ENCODE measurements around the gene CDH18.
"Not testable (repeated sequence)": the region's sequence is repeated elsewhere in the genome, so short reads cannot be mapped to it uniquely, and the experiment has no call there.

The CDH18 gene

DNA sequence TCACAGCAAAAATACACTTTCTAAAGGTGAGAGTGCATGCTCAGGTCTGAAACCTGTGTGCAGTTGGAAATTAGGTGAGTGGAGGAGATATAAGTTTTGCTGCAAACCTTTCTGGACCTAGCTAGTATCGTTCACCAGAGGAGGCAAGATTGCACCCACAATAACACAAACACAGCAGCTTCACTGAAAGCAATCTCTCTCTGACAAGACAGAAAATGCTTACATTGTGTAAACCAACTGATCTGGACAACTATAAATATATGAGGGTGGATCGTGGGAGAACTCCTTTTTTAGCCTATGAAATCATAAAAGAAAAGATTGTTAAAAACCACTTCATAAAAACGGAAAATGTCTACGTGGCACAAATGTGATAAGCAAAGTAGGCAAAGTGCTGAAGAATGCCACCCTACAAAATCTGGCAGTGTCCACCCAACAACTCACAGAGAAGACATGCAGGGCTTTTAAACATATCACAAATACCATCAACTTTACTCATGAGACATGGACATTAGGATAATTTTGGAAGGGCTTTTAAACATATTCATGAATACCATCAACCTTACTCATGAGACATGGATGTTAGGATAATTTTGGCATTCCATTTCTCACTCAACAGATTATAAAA is 134.3 kb downstream of the CDH18 start:
- no peak for DNase-seq

DNA sequence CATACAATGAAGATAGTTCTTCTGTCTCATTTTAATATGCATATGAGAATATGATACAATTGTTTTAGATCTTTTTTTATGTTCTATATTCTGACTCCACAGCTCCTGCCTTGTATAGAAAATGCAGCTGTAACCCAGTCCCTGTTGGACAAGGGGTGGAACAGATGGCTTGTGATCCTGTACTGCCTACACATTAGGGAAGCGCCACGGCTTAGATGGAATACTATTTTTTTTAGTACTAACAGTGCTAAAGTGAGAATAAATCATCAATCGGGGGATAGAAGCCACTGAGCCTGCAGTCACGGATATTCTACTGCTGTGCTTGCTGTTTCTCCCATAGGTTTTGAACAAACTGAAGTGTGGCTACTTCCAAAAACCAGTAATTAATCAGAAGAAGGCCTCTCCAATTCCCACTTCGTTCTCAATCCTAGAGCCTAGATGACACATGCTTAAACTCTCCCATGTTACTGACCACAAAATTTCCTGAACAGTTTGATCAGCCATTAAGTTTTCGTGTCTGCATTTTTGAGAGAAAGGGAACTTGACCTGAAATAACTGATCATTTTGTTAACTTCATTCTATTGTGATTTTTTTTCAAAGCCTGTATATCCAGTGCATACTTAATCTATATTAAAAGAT is 150.3 kb downstream of the CDH18 start:
- no peak for DNase-seq

DNA sequence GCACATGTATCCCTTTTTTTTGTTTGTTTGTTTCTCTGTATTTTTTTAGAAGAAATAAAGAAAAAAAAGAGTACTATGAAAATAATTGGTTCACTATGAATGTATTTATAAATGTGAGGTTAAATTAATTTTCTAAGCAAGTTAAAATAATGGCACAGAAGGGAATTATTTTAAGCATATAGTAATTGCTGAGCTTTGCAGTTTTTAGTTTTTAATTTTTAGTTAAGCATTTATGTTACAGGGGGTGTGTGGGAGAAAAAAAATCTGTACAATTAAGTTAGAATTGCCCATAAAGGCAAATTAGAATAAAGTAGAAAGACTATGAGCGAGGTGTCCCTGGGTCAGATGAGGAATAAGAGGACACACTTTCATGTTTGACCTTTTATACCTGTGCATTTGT is 152.6 kb downstream of the CDH18 start:
- DNase-seq, result no peak

DNA sequence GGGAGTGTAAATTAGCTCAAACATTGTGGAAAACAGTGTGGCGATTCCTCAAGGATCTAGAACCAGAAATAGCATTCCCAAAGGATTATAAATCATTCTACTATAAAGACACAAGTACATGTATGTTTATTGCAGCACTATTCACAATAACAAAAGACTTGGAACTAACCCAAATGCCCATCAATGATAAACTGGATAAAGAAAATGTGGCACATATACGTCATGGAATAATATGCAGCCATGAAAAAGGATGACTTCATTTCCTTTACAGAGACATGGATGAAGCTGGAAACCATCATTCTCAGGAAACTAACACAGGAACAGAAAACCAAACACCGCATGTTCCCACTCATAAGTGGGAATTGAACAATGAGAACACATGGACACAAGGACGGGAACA is 175.3 kb downstream of the CDH18 start:
- DNase-seq, result not testable (repeated sequence)

DNA sequence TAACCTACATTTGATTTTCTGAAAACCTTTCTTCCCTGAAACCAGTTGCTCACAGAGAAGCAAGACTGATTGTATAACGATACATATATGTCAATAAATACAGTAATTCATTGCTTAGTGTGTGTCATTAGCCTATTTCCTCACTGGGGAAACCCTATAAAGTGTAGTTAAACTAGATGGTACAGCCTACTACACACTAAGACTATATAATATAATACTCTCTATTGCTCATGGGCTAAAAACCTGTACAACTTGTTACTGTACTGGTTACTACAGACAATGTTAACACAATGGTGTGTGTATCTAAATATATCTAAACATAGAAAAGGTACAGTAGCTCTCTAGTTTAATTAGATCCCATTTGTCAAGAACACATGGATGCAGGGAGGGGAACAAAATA is 181.2 kb downstream of the CDH18 start:
- no peak for DNase-seq

DNA sequence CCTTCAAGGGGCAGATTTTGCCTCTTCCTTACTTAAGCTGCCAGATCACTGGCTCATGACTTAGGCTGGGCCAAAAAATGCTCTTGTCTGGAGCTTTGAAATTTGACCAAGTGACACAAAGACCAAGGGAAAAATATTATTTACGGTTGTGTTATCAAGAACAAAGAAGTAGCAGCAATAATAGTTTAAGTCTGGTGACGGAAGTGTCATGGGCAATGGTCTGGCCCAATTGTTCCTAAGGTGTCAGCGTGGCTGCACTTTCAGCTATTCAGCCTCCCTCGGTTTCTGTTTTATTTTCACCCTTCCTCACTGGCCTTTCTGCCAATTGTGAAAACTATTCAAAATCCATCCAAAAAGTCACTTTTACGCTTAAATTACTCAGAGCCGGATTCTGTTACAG is 185.3 kb downstream of the CDH18 start:
- no peak for DNase-seq

DNA sequence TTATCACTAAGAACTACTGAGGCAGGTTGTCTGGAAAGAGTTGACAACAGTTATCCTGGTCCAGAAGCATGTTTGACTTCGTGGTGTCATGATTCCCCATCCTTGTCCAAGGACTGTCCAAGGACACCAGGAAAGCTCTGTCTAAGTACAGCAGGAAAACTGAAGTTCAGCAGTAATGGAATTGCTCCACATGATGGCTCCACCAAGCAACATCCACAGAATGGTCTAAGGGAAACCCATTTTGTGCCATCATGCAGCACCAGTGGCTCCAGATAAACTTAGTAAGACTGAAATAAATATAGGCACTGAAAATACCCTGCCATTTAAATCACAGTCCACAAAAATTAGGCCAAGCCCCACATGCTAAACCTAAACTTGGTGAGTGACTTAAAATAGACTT is 192.8 kb downstream of the CDH18 start:
- DNase-seq, result no peak

DNA sequence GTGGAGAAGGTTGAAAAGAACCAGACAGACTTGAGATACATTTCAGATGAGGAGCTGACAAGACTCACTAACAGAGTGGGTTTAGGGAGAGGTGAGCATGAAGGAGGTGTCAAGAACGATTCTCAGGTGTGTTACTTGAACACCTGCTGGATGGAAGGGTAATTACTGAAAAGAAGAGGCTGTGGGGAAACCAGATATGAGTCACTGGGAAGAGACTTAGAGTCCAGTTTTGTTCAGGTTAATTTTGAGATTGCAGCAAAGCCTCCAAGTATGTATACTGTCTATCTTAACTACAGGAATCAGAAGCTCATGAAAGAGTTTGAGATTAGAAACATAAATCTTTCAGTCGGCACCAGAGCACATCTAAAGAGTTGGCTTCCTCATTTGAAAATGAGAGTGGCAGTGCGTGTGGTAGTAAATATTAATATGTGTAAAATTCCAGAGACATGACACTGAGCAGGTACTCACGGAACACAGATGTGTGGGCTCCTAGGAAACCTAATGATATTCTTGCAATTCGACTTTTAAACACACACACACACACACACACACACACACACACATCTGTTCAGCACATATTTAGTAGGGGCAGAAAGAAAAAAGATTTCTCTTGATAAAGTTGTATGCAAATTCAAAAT is 197.1 kb downstream of the CDH18 start:
- no peak for DNase-seq

DNA sequence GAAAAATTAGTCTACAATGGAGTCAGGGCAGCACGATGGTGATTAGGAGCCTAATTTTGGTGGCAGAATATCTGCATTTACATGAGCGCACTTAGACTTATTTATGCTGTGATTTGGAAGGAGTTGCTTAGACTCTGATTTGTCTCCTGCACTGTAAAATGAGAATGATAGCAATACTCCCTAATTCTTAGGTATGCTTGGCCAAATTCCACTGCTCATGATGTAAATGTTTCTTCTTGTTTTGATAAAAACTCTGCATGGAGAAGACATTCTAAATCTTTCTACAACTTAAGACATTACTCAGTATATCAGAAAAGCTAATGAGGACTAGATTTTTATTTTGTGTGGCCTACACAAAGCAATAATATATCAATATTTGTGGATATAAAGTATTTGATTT is 205.4 kb downstream of the CDH18 start:
- DNase-seq, result no peak

DNA sequence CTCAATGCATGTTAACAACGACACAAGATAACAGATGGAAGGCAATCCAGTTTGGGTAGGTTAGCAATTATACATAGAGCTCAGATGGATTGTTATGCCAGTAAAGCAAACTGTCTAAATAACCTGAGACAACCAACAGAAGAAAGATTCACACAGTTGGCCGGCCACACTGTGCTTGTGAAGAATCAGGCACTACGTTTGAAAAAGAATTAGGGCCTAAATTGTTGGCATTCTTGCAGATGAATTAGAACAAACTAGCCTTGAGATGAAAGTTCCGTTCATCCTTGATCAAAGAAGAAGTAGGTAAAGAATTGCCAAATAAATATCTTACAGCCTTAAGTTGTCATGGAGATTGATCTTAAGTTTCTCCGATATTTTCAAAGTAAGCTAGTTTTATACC is 210.6 kb downstream of the CDH18 start:
- DNase-seq, result no peak

DNA sequence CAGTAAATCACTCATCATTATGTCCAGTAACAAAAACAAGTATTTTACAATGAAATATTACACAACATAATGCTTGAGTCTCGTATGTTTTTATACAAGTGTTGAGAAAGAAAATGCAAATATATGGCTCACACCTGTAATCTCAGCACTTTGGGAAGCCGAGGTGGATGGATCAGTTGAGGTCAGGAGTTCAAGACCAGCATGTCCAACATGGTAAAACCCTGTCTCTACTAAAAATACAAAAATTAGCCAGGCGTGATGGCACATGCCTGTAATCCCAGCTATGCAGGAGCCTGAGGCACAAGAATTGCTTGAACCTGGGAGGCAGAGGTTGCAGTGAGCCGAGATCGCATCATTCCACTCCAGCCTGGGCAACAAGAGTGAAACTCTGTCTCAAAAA is 211.1 kb downstream of the CDH18 start:
- DNase-seq, result not testable (repeated sequence)

DNA sequence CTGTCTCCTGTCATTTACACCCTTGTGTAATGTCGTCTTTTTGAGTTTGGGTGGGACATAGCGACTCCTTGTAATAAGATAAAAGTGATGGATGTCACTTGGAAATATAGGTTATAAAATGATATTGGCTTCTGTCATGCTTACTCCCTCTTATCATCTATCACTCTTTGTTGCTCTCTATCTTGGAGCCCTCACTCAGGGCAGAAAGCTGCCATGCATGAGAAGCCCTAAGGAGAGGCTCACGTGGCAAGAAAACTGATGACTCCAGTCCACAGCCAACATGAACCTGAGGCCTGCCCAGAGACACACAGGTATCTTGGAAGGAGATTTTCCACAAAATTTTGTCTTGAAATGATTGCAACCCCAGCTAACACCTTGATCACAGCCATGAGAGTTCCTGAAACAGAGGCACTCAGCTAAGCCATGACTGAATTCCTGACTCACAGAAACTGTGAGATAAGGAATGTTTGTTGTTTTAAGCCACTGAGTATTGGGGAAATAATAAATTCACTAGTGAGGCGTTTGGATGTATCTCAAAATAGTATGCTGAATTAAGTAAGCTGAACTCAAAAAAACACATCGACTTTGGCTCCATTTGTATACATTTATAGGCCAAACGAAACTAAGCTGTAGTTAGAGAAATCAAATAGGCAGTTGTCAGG is 216.7 kb downstream of the CDH18 start:
- DNase-seq, result no peak

DNA sequence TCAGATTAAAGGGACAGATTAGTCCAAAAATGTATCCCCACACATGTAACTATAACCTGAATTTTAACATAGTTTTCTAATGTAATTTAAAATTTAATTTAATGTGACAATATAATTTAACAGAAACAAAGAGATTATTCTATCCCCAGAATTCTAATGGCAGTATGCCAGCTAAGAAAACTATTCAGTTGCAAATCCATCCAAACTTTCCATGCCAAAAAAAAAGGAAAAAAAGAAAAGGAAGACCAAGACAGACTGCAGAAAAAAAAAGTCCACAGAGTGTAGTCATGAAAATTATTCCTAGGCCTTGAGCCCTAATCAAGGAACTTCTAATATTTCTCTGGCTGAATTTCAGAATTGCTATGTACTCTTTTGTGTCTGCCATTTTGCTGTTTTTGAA is 217.6 kb downstream of the CDH18 start:
- DNase-seq, result no peak

DNA sequence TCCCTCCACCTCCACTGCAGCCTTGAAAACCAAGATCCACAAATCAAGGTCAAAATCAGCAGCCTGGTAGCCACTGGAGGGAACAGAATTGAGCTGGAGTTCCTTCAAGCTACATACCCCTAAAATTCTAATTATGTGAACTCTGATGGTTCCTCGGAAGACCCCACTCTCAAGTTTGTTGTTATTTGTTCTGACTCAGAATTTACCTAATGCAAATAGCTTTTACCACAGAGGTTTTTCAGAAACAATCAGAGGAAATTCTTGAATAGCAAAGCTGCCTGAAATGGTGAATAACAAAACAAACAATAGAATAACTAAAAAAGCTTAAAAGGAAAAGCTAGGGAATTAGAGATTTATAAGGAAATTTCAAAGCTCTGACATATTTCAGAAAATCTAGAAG is 220.0 kb downstream of the CDH18 start:
- no peak for DNase-seq

DNA sequence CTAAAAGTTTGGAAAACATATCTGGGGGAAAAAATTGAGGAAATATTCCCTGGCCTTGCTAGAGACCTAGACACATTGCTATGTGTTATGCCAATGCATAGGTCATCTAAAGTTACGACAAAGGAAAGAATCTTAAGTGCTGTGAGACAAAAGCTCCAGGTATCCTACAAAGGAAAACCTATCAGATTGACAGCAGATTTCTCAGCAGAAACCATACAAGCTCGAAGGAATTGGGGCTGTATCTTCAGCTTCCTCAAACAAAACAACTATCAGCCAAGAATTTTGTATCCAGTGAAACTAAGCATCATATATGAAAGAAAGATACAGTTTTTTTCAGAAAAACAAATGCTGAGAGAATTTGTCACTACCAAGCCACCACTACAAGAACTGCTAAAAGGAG is 234.4 kb downstream of the CDH18 start:
- no peak for DNase-seq

DNA sequence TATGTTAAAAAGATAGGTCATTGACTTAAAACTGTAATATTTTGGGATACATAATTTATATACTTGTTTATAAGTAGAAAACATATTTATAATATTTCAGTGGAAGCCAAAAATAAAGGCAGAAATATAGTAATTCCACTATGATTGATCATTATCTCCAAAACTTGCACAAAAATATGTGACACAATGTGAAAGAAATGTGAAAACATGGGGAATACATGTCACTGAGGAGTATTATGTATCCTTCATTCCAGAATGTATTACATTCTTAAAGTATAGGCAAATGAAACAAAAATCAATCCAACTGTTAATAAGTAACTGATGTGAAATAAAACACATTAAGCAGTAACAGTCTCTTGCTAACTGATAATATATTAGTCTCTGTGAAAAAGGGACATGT is 236.7 kb downstream of the CDH18 start:
- DNase-seq, result no peak

DNA sequence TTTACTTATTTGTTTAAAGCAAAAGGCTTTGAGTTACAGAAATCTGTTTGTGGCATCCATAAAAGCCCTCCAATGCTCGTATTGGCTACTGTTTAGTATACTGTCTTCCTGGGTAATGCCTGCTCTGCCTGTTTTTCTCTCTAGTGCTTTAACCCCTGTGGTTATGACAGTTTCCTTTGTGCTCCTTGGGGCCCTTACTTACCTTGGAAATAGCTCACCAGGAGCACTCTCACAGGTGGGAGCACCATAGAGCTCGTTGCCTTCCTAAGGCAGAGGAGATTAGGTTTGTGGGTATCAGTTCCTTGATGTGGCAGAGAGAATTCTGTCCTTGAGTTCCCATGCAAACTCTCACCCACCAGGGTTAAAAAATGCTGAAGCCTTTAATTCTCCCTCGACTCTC is 242.8 kb downstream of the CDH18 start:
- no peak for DNase-seq

DNA sequence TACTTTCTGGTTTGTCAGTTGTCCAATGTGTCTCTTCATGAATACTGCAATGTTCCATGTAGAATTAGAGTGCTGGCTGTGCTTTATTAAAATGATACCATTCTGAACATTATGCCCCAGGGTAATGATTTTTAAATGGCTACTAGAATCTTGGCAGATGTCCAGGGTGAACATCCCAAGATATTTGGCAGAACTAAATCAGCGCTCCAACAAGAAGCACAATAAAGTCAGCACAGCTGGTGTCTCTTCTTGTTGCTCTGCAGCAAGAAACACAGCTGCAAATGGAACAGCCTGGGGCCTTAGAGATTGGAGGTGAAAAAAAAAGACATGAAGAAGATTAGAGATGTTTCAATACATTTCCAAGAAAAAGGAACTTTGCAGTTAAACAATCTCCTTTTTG is 248.3 kb downstream of the CDH18 start:
- DNase-seq, result no peak

DNA sequence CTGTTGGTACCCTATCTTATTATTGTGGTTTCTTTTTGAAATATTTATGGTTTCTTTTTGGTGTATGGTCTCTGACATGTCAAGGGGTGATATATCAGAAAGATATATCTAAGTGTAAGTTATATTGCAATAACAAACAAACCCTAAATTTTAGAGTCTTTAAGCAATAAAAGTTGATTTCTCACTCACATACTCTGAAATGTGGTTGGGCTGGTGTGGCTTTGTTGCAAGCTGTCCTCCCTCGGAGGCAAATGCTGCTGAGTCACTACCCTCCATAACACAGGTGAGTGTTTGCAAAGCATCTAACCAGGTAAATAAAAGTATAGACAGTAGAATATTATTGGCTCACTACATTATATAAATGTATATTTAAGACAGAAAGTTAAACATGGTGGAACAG is 253.2 kb downstream of the CDH18 start:
- DNase-seq, result no peak

DNA sequence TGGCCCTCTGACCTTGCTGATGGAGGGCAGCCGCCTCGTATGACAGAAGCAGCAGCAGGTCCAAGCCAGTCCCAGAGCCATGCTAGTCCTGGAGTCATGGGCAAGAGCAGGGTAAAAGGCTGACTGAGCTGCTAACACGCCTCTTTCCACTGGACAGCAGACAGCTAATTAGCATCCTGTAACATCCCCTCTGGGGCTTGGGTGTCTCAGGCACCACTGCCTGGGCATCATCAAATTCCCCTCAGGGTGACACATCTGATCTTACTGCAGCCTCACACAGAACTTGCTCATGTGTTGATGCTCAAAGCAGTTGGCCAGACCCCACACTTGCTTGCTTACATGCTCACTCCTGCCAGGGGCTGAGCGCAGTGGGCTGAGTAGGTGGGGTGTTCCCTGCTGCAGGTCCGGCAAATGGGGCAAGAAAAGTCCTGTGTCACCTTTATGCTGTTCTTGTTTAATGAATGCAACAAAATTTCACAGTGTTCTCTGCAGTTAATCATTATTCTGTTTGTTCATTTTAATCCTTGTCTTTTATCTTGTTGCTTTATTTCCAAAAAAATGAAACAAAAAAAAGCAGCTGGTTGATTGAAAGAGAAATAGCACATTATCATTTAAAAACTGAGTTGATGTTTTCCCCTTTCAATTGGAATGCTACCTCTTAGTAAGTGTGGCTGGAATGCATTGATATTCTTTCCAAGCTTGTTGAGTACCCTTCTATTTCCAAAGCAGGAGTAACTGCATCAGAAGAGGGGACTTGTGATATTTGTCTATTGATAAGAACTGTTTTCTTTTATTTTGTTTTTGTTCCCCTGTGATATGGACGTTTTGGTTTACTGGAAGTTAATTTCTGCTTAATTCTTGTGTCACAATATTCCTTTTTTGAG is 254.1 kb downstream of the CDH18 start:
- DNase-seq, result no peak

DNA sequence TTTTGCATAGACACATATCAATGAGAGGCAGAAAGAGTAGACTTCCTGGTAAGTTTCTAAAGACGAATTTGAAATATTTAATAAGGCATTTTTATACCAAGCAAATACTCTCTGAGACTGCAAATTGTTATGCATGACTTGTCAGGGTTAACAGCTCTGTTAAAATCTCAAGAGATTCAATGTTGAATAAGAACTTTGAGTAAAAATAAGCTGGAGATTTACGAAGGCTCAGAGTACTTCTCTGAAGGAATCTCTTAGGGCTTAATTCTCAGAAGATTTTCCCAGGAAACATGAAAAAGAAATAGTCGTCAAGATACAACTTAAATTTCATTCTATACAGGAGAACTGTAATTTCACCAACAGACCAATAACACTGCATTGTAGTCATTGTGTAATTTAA is 259.4 kb downstream of the CDH18 start:
- DNase-seq, result no peak

DNA sequence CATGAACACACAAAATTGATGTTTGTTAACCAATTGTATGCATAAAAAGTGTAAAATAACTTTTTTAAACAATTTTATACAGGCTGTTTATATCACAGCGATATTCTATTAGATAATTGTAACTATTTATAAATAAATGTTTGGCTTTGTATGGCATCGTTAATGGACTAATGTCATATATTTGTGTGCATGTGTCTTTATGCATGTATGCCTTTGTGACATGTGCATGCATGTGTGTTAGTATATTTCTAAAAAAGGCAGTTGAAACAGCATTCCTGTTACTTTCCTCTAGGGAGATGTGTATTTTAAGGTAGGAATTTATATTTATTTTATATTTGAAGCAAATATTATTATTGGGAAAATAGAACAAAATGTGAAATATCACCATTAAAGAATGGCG is 268.9 kb downstream of the CDH18 start:
- DNase-seq, result no peak

DNA sequence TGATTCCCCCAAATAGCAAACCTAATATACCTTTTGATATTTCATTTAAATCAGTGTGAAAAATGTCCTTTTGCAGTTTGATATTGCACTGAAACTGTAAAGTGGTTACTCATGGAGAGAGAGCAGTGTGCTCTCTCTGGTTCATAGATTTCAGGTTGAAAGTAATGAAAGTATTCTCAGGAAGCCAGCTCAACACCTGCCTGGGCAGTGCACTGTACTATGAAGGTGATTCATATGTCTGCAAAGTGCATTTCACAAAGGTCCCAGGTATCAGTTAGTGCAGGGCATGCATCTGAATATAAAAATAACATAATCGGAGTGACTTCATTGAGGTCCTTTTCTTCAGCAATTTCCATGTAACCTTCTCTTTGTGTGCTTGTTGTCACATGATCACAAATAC is 274.3 kb downstream of the CDH18 start:
- DNase-seq, result no peak

Data from NCI-H2227 treated with DMSO at 0.1 percent for 48 hours (cell line).